CD4-positive, alpha-beta T cell (primary cell): Measurements from ENCODE around the gene EFNB2. TPM values are rescaled to one million over a fixed set of nuclear protein-coding genes. Genes with fewer than 3 reads are reported as not detected.

Experiments used
- ATAC-seq: fragments of 200-7000 bp; cut with Tn5 transposase; one replicate; pipeline ENCODE4 v1.10.0; 2022; ENCODE audit warnings: mild to moderate bottlenecking; ENCODE audit not compliant: poor library complexity
- CTCF ChIA-PET: fragments of 350-600 bp; sonication (Branson Sonifier 250); formaldehyde crosslinking; loops from one replicate; lab custom pipeline; 2021; ENCODE audit warnings: antibody characterized with exemption, inconsistent platforms; lab: Charles Lee
- POLR2A ChIA-PET: fragments of 350-600 bp; sonication (Branson Sonifier 250); formaldehyde crosslinking; loops from one replicate; lab custom pipeline; 2021; ENCODE audit warnings: antibody characterized with exemption, inconsistent platforms; lab: Charles Lee
- DNase-seq, 14 experiments: peaks; one replicate each; pipeline ENCODE4 v3.0.0-alpha.2; 2013 to 2020; ENCODE audit warnings: mixed read lengths in 2 of 14
- H3K27ac ChIP-seq, 2 donors: one replicate each; pipeline versions ENCODE4 v1.5.1 to v1.7.0; 2013; ENCODE audit warnings: low read length in 2 of 2, low read depth in 1 of 2, mild to moderate bottlenecking in 1 of 2
- H3K27me3 ChIP-seq, 2 experiments: 1 replicate in 1 of 2; 2 replicates in 1 of 2; pipeline versions ENCODE4 v1.6.1 to v1.7.0; 2013; ENCODE audit warnings: low read length in 2 of 2, control low read depth in 1 of 2, mild to moderate bottlenecking in 1 of 2, moderate library complexity in 1 of 2; ENCODE audit not compliant: insufficient read depth in 2 of 2, control insufficient read depth in 1 of 2
- H3K36me3 ChIP-seq: one replicate; pipeline ENCODE4 v1.6.1; 2013; ENCODE audit warnings: low read length, control low read depth; ENCODE audit not compliant: insufficient read depth
- H3K4me1 ChIP-seq: one replicate; pipeline ENCODE4 v1.6.1; 2013; ENCODE audit warnings: low read length, control low read depth; ENCODE audit not compliant: insufficient read depth
- H3K4me3 ChIP-seq: one replicate; pipeline ENCODE4 v1.5.1; 2013; ENCODE audit warnings: mild to moderate bottlenecking, low read length, moderate library complexity
- H3K9me3 ChIP-seq, 2 experiments: 1 replicate in 1 of 2; 2 replicates in 1 of 2; pipeline versions ENCODE4 v1.6.1 to v1.7.0; 2013; ENCODE audit warnings: low read length in 2 of 2, mild to moderate bottlenecking in 2 of 2, control low read depth in 1 of 2, moderate library complexity in 1 of 2; ENCODE audit not compliant: control insufficient read depth in 1 of 2, insufficient read depth in 1 of 2
- H3K27ac Mint-ChIP-seq: one replicate; pipeline ENCODE4 v1.8.0; 2020; ENCODE audit warnings: mixed read lengths
- H3K27me3 Mint-ChIP-seq: one replicate; pipeline ENCODE4 v1.8.0; 2021; ENCODE audit warnings: mixed read lengths
- H3K36me3 Mint-ChIP-seq: one replicate; pipeline ENCODE4 v1.8.0; 2021; ENCODE audit warnings: low read depth, mixed read lengths
- H3K4me1 Mint-ChIP-seq: one replicate; pipeline ENCODE4 v1.8.0; 2021; ENCODE audit warnings: low read depth, mixed read lengths
- H3K4me3 Mint-ChIP-seq: one replicate; pipeline ENCODE4 v1.8.0; 2020; ENCODE audit warnings: mild to moderate bottlenecking, mixed read lengths
- H3K9me3 Mint-ChIP-seq: one replicate; pipeline ENCODE4 v1.8.0; 2020; ENCODE audit warnings: mixed read lengths
- CTCF ChIP-seq: fragments of 200-600 bp; IDR thresholded peaks from one replicate; pipeline ENCODE4 v1.8.0; 2022; ENCODE audit warnings: antibody characterized with exemption, mild to moderate bottlenecking
- intact Hi-C, 2 experiments: fragments of 100-400 bp; cut with DNase I in 1 of 2; cut with micrococcal nuclease in 1 of 2; formaldehyde crosslinking; loops; one replicate each; pipeline versions ENCODE4 v1.15.1 to v1.9.0; 2023 to 2025; cut with DNase I, micrococcal nuclease
- total RNA-seq, 174 experiments: library from RNA in 2 of 174; stranded (reverse) in 2 of 174; gene quantifications; one replicate each; pipeline ENCODE4 v1.2.3 and lab custom pipeline; 2021 to 2026

The EFNB2 gene
- total RNA-seq, 2 experiments from 2014 or later: 0.20 to 0.36 TPM

- CTCF ChIA-PET: no interaction called here
- H3K36me3 ChIP-seq: no peaks in the 10 kb centered on the region
- H3K27me3 Mint-ChIP-seq: peaks cover 59% of the 10 kb centered on the region
- no peak for TF ChIP-seq CTCF
- H3K4me3 ChIP-seq: peak overlapping the region; percentile 34
- DNase-seq (peak in 9 of 14 experiments; percentile 4 to 55 (median 19)), ATAC-seq (no peak)
- no peak overlapping the region for H3K27ac Mint-ChIP-seq
- POLR2A ChIA-PET: interaction anchor here (1.5 to 5.7 kb wide), 2 partner anchors 33 to 39 kb away, joined by 5 to 35 read pairs; partner anchors contain the start of gene ARGLU1
- no peak overlapping the region for H3K27ac ChIP-seq
- no peaks in the 10 kb centered on the region for H3K9me3 Mint-ChIP-seq
- H3K27me3 ChIP-seq: peaks cover 29 to 50% of the 10 kb centered on the region in 2 experiments
- peaks cover 33% of the 10 kb centered on the region for H3K4me1 ChIP-seq
- H3K9me3 ChIP-seq: no peaks in the 10 kb centered on the region
- H3K4me1 Mint-ChIP-seq: peaks cover 29% of the 10 kb centered on the region
- peak overlapping the region; percentile 87 for H3K4me3 Mint-ChIP-seq
- intact Hi-C loops: loop anchor here (2.0 to 10.0 kb wide), 2 partner anchors 33 to 1759 kb away; no protein-coding TSS in a partner anchor
- H3K36me3 Mint-ChIP-seq: peaks cover 4% of the 10 kb centered on the region
These were observed 1.4 kb downstream of the EFNB2 start for GRCh38 chr13:106533943-106534638.

GRCh38 chr13:106533101-106533942 lies 2.1 kb downstream of the EFNB2 start:
- peaks cover 29% of the 10 kb centered on the region for H3K4me1 Mint-ChIP-seq
- no peak for TF ChIP-seq CTCF
- H3K4me3 ChIP-seq: peak overlapping the region; percentile 30
- POLR2A ChIA-PET: interaction anchor here (5.7 kb wide), 1 partner anchor 33 kb away, joined by 35 read pairs; the partner anchor contains the start of gene ARGLU1
- H3K9me3 Mint-ChIP-seq: no peaks in the 10 kb centered on the region
- ATAC-seq (no peak), DNase-seq (peak in 5 of 14 experiments; percentile 1 to 40 (median 20))
- peak overlapping the region; percentile 87 for H3K4me3 Mint-ChIP-seq
- CTCF ChIA-PET: no interaction called here
- H3K27me3 Mint-ChIP-seq: peaks cover 65% of the 10 kb centered on the region
- H3K9me3 ChIP-seq: no peaks in the 10 kb centered on the region
- no peaks in the 10 kb centered on the region for H3K36me3 ChIP-seq
- H3K4me1 ChIP-seq: peaks cover 33% of the 10 kb centered on the region
- intact Hi-C loops: loop anchor here in 1 of 2 experiments (10.0 kb wide), 1 partner anchor 1759 kb away; no protein-coding TSS in a partner anchor
- H3K27me3 ChIP-seq: peaks cover 33 to 57% of the 10 kb centered on the region in 2 experiments
- no peak overlapping the region for H3K27ac ChIP-seq
- H3K27ac Mint-ChIP-seq: no peak overlapping the region
- H3K36me3 Mint-ChIP-seq: peaks cover 4% of the 10 kb centered on the region

- ChIA-PET CTCF (no interaction called here), POLR2A (interaction anchor here (5.7 kb wide), 1 partner anchor 34 kb away, joined by 35 read pairs; the partner anchor contains the start of gene ARGLU1)
- peak in 1 of 14 experiments; percentile 4 for DNase-seq
- Mint-ChIP-seq H3K27ac (no peak overlapping the region), H3K4me1 (peaks cover 29% of the 10 kb centered on the region), H3K36me3 (peaks cover 4% of the 10 kb centered on the region), H3K9me3 (no peaks in the 10 kb centered on the region), H3K4me3 (peak overlapping the region; percentile 56), H3K27me3 (peaks cover 73% of the 10 kb centered on the region)
- Histone ChIP-seq H3K9me3 (no peaks in the 10 kb centered on the region), H3K36me3 (no peaks in the 10 kb centered on the region), H3K4me3 (no peak overlapping the region), H3K27ac (no peak overlapping the region), H3K4me1 (peaks cover 33% of the 10 kb centered on the region), H3K27me3 (peaks cover 36 to 59% of the 10 kb centered on the region in 2 experiments)
- intact Hi-C loops: loop anchor here in 1 of 2 experiments (10.0 kb wide), 1 partner anchor 1758 kb away; no protein-coding TSS in a partner anchor
- TF ChIP-seq CTCF: no peak
- ATAC-seq: no peak
These were observed 3.1 kb downstream of the EFNB2 start for GRCh38 chr13:106532111-106532929.
